ENCODE data around the gene LRRN4CL. TPM values are rescaled to one million over a fixed set of nuclear protein-coding genes. Genes with fewer than 3 reads are reported as not detected.

Gene LRRN4CL
- total RNA-seq, 2 experiments from 2014 or later, result 0.65 to 0.79 TPM

DNA sequence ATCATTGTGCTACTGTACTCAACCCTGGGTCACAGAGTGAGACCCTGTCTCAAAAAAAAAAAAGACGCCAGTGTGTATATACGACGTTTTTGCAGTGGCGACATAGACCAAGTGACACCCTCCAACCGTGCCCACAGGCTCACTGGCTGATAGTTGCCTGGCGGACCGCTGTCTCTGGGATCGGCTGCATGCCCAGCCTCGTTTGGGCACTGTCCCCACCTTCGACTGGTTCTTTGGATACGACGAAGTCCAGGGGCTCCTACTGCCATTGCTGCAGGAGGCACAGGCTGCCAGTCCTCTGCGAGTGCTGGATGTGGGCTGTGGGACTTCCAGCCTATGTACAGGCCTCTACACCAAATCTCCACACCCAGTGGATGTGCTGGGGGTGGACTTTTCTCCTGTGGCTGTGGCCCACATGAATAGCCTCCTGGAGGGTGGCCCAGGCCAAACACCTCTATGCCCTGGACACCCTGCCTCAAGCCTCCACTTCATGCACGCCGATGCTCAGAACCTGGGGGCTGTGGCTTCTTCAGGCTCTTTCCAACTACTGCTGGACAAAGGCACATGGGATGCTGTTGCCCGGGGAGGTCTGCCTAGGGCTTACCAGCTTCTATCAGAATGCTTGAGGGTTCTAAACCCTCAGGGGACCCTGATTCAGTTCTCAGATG is 22.9 kb downstream of the LRRN4CL start:
- Histone ChIP-seq H2AFZ (ENCODE audit: low read length) (no peak overlapping the region), H3K79me2 (ENCODE audit: insufficient read depth, low read depth, low read length) (peaks cover 72% of the 10 kb centered on the region), H3K4me3 (ENCODE audit: low read depth, low read length, poor library complexity, severe bottlenecking) (peak overlapping the region; percentile 86), H3K4me2 (ENCODE audit: low read length) (peak overlapping the region; percentile 89), H4K20me1 (ENCODE audit: insufficient read depth, low read length) (peaks cover 6% of the 10 kb centered on the region; the same call in 1 of the 2 replicates), H3K27ac (ENCODE audit: low read depth, low read length, poor library complexity, severe bottlenecking) (peak overlapping the region; percentile 94), H3K4me1 (ENCODE audit: insufficient read depth, low read length, poor library complexity, severe bottlenecking) (peaks cover 50% of the 10 kb centered on the region), H3K9me3 (ENCODE audit: low read length) (no peaks in the 10 kb centered on the region), H3K9me2 (ENCODE audit: insufficient read depth, low read length) (no peaks in the 10 kb centered on the region), H3K36me3 (ENCODE audit: insufficient read depth, low read length) (peaks cover 53% of the 10 kb centered on the region)
- TF ChIP-seq EZH2phosphoT487 (IDR thresholded peaks at IDR 0.05; ENCODE audit: borderline replicate concordance, low read depth, low read length), result no peak
- TF ChIP-seq, protein P1, sequence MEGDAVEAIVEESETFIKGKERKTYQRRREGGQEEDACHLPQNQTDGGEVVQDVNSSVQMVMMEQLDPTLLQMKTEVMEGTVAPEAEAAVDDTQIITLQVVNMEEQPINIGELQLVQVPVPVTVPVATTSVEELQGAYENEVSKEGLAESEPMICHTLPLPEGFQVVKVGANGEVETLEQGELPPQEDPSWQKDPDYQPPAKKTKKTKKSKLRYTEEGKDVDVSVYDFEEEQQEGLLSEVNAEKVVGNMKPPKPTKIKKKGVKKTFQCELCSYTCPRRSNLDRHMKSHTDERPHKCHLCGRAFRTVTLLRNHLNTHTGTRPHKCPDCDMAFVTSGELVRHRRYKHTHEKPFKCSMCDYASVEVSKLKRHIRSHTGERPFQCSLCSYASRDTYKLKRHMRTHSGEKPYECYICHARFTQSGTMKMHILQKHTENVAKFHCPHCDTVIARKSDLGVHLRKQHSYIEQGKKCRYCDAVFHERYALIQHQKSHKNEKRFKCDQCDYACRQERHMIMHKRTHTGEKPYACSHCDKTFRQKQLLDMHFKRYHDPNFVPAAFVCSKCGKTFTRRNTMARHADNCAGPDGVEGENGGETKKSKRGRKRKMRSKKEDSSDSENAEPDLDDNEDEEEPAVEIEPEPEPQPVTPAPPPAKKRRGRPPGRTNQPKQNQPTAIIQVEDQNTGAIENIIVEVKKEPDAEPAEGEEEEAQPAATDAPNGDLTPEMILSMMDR (conservative IDR thresholded peaks at IDR 0.05; ENCODE audit: low read length), result no peak
- DNase-seq (ENCODE audit: low spot score), result peak; percentile 42
- ChIA-PET POLR2A (interaction anchor here (0.9 to 8.3 kb wide), 11 partner anchors 13 to 175 kb away, joined by 3 to 159 read pairs (median 6); partner anchors contain the start of genes B3GAT3, HNRNPUL2, INTS5 and TAF6L), CTCF (ENCODE audit: unreplicated experiment) (no interaction called here)
- no TSS peak for BruUV-seq (replicated peaks)
- intact Hi-C loops (cut with micrococcal nuclease; ENCODE audit: unreplicated experiment), result loop anchor here (5.0 kb wide), 1 partner anchor 74 kb away; the partner anchor contains the start of gene TUT1

DNA sequence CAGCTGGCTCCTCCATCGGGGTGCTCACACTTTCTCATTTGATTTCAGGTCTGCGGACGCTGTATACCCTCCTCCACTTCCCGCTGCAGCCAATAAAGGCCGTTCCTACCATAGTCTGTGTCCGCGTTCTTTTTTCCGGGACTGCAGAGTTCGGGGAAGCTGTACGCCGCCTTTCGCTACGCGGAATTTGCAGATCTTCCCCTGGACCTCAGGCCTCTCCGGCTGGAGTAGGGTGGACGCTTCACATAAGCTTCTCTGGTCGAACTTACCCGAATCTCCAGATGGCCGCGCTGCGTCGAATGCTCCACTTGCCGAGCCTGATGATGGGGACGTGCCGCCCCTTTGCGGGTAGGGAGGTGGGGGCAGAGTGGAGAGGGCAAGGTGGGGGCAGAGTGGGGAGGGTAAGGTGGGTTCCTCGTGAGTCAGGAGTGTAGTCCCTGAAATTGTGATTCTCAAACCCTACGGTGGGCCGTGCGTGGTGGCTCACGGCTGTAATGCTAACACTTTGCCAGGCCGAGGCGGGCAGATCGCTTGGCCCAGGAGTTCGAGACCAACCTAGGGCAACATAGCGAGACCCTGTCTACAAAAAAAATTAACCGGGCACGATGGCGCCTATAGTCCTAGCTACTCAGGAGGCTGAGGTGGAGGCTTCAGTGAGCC is 23.6 kb downstream of the LRRN4CL start:
- Histone ChIP-seq H3K36me3 (ENCODE audit: insufficient read depth, low read length) (peaks cover 59% of the 10 kb centered on the region), H3K9me2 (ENCODE audit: insufficient read depth, low read length) (no peaks in the 10 kb centered on the region), H3K4me2 (ENCODE audit: low read length) (peak overlapping the region; percentile 89), H3K4me1 (ENCODE audit: insufficient read depth, low read length, poor library complexity, severe bottlenecking) (peaks cover 45% of the 10 kb centered on the region), H3K27ac (ENCODE audit: low read depth, low read length, poor library complexity, severe bottlenecking) (peak overlapping the region; percentile 94), H3K9me3 (ENCODE audit: low read length) (no peaks in the 10 kb centered on the region), H2AFZ (ENCODE audit: low read length) (no peak overlapping the region), H3K79me2 (ENCODE audit: insufficient read depth, low read depth, low read length) (peaks cover 66% of the 10 kb centered on the region), H4K20me1 (ENCODE audit: insufficient read depth, low read length) (peaks cover 6% of the 10 kb centered on the region; the same call in 1 of the 2 replicates), H3K4me3 (ENCODE audit: low read depth, low read length, poor library complexity, severe bottlenecking) (peak overlapping the region; percentile 86)
- no peak for TF ChIP-seq EZH2phosphoT487 (IDR thresholded peaks at IDR 0.05; ENCODE audit: borderline replicate concordance, low read depth, low read length)
- TF ChIP-seq, protein P1 (conservative IDR thresholded peaks at IDR 0.05; ENCODE audit: low read length), result no peak; the same call in 1 of the 2 replicates
- intact Hi-C loops (cut with micrococcal nuclease; ENCODE audit: unreplicated experiment), result loop anchor here (1.0 to 5.0 kb wide), 4 partner anchors 12 to 73 kb away; partner anchors contain the start of genes EML3, INTS5, MTA2 and ROM1
- POLR2A ChIA-PET, result interaction anchor here (0.8 to 8.3 kb wide), 22 partner anchors 8 to 190 kb away, joined by 3 to 159 read pairs (median 6); partner anchors contain the start of genes B3GAT3, EEF1G, GANAB and HNRNPUL2
- no TSS peak for BruUV-seq (replicated peaks)
- peak; percentile 65 for DNase-seq (ENCODE audit: low spot score)
- CTCF ChIA-PET (ENCODE audit: unreplicated experiment), result interaction anchor here (0.6 to 1.4 kb wide), 4 partner anchors 15 to 123 kb away, joined by 3 read pairs; no protein-coding TSS in a partner anchor

Measured in OCI-LY7 (cell line).